Measurements from ENCODE around the gene SHE. TPM values are rescaled to one million over a fixed set of nuclear protein-coding genes. Genes with fewer than 3 reads are reported as not detected.

The SHE gene
- total RNA-seq, 1 donor: 0.09 TPM

- TF ChIP-seq CTCF (IDR thresholded peaks at IDR 0.05; ENCODE audit: insufficient read depth, low read length): no peak
- no peak overlapping the region for H3K4me3 ChIP-seq (ENCODE audit: low read depth, low read length)
- DNase-seq (ENCODE audit: low read depth): no peak
These were observed 17.4 kb upstream of the SHE start for GRCh38 chr1:154519591-154519991.

DNA sequence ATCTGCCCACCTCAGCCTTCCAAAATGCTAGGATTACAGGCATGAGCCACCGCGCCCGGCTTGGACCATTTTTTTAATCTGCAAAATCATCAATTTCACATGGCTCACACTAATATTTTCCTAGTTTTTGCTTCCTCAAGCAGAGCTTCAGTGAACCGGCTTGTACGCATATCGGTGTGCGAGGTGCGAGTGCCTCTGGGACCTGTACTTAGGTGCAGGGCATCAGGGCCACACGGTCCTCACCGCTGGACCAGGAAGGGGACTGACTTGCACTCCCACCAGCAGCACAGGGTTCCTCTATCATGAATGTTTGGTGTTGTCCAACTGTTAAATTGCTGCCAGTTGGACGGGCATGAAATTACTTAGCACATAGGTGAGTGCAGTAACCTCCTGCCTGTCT is 15.4 kb upstream of the SHE start:
- no peak for DNase-seq (ENCODE audit: low read depth)
- H3K4me3 ChIP-seq (ENCODE audit: low read depth, low read length): no peak overlapping the region
- no peak for TF ChIP-seq CTCF (IDR thresholded peaks at IDR 0.05; ENCODE audit: insufficient read depth, low read length)

- DNase-seq (ENCODE audit: low read depth): no peak
- TF ChIP-seq CTCF (IDR thresholded peaks at IDR 0.05; ENCODE audit: insufficient read depth, low read length): no peak
- H3K4me3 ChIP-seq (ENCODE audit: low read depth, low read length): no peak overlapping the region
These were observed 11.9 kb upstream of the SHE start for GRCh38 chr1:154514066-154514553.

GRCh38 chr1:154512760-154513159 is 10.5 kb upstream of the SHE start:
- no peak for TF ChIP-seq CTCF (IDR thresholded peaks at IDR 0.05; ENCODE audit: insufficient read depth, low read length)
- no peak overlapping the region for H3K4me3 ChIP-seq (ENCODE audit: low read depth, low read length)
- DNase-seq (ENCODE audit: low read depth): no peak

- no peak for DNase-seq (ENCODE audit: low read depth)
- TF ChIP-seq CTCF (IDR thresholded peaks at IDR 0.05; ENCODE audit: insufficient read depth, low read length): no peak
- H3K4me3 ChIP-seq (ENCODE audit: low read depth, low read length): no peak overlapping the region
These were observed 1.7 kb upstream of the SHE start for GRCh38 chr1:154503898-154504297.

GRCh38 chr1:154502744-154503115 is 518 bp upstream of the SHE start:
- no peak for DNase-seq (ENCODE audit: low read depth)
- TF ChIP-seq CTCF (IDR thresholded peaks at IDR 0.05; ENCODE audit: insufficient read depth, low read length): no peak
- no peak overlapping the region for H3K4me3 ChIP-seq (ENCODE audit: low read depth, low read length)

DNA sequence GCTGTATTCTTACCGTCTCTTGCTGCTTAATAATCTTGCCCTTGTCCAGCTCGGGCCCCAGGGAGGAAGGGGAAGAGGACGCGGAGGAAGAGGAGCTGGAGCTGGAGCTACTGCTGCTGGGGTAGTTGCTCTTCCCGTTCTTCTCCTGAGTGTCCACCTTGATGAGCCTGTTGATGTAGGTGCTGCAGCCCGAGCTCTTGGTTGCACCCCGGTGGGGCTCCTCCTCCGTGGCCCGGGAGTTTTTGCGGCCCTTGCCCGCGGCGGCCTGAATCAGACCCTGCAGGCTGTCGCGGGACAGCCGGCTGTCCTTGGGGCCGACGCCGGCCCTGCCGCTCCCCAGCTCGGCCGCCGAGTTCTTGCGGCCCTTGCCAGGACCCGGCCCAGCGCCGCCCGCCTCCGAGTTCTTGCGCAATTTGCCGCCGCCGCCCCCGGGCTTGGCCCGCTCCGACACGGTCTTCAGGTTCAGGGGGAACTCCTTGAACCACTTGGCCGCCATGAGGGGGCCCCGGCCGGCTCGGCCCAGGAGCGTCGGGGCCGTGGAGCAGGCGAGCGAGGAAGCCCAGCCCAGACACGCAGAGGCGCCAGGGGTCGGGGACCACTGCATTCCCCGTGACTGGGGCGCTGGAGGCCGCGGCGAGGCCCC is 668 bp downstream of the SHE start:
- H3K4me3 ChIP-seq (ENCODE audit: low read depth, low read length): no peak overlapping the region
- no peak for DNase-seq (ENCODE audit: low read depth)
- no peak for TF ChIP-seq CTCF (IDR thresholded peaks at IDR 0.05; ENCODE audit: insufficient read depth, low read length)

All from fibroblast of the aortic adventitia (primary cell).